Measurements from ENCODE around the gene NDUFAF8.

GRCh38 chr17:81233316-81233715 lies 5.8 kb upstream of the NDUFAF8 start:
- TF ChIP-seq CTCF (IDR thresholded peaks at IDR 0.05) (no peak), EZH2 (IDR thresholded peaks at IDR 0.05; ENCODE audit: borderline replicate concordance, insufficient read depth, low read depth, low read length, poor library complexity, severe bottlenecking) (no peak)

Data from B cell (primary cell).